Left renal pelvis (tissue), 4 donors: Measurements from ENCODE around the gene CPNE4. TPM values are rescaled to one million over a fixed set of nuclear protein-coding genes. Genes with fewer than 3 reads are reported as not detected.

Experiments
- DNase-seq, 4 donors: peaks; one replicate each; pipeline ENCODE4 v3.0.0-alpha.2; 2013; ENCODE audit warnings: low read depth in 4 of 4, low spot score in 3 of 4
- polyA plus RNA-seq, 4 donors: library from polyadenylated mRNA; unstranded; fragments of 120-200 nt; gene quantifications; one replicate each; pipeline ENCODE4 v1.2.1, GENCODE V29; 2013; ENCODE audit not compliant: insufficient read length in 4 of 4

CPNE4 gene
- polyA plus RNA-seq, 4 donors: 0.35 to 0.74 (median 0.62) TPM

DNA sequence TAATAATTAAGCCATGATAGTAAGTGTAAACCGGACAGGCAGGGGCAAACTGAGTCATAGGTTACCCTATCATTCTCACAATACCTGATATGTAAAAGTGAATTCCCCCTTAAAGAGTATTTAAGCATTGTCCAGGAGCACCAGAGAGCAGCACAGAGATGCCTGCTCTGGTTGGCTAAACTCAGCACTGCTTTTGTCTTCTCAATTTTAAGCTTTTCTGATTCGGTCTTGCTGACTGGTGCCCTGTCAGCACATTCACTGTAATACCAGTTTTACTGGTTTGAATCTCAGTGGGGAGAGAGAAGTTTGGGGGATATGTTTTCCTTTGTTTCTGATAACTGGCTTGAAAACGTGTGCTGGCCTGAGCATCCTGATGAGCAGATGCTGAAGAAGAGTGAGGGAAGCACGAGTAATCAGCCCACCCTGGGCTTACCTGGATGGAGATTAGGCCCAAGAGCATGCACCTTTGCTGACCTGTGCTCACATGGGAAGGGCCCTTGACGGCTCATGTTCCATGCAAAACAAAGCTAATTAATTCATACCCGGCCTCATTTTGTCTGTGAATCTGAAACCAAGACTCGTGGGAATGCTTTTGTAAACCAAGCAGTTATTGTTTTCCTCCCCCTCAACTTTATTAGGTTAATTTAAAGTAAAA is 323.6 kb downstream of the CPNE4 start:
- peak in 1 of 4 donors; percentile 6 for DNase-seq

DNA sequence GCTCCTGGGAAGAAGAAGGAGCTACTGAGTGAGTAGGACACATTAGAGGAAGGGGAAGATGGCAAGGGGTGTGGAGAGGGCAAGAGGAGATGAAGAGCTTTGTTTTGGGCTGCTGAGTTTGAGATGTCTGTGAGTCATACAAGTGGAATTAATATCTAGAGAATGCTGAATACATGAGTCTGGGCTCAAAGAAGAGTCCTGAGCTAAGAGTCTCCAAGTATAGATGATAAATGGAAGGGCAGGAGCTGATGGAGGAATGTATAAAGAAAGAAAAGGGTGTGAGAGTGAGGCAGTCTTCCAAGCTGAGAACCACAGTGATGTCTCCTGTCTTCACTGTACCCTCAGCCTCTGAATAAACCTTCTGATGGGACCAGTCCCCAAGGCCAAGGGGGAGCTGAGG is 326.6 kb downstream of the CPNE4 start:
- DNase-seq: no peak

DNA sequence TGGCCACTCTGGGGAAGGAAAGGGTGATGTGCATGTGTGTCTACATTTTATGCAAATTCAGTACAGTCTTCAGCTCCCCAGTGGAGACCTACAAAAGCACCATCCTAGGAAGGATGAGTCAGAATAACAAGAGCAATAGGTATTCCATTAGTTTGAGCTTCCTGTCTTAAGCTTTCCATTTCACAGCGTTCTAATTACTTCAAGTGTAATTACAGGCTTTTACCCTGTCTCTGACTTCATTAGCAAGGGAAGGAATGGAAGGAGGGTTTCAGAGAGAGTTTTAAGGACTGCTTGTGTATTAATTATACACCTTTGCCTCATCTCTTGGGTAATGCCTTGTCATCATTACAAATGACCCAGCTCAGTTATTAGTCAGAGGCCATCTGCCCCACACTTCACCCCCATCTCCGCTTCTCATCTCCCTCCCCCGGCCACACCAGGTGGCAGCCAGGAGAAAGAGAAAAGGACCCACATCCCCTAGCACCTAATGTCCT is 329.2 kb downstream of the CPNE4 start:
- DNase-seq: no peak

DNA sequence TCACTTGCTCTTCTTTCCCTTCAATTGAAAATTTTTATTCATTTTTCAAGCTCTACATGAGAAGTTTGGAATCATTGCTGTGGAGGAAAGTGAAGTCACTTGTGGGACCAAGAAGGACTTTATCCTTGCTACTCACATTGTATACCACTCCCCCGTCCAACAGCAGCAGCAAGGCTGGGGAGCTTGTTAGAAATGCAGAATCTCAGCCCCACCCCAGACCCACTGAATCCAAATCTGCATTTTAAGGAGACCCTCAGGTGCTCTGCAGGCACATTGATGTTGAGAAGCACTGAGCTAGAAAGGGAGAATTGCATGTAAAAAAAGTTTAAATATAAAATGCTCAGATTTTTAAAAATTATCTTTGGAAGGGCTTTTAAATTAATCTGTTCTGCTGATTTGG is 329.7 kb downstream of the CPNE4 start:
- DNase-seq: no peak

DNA sequence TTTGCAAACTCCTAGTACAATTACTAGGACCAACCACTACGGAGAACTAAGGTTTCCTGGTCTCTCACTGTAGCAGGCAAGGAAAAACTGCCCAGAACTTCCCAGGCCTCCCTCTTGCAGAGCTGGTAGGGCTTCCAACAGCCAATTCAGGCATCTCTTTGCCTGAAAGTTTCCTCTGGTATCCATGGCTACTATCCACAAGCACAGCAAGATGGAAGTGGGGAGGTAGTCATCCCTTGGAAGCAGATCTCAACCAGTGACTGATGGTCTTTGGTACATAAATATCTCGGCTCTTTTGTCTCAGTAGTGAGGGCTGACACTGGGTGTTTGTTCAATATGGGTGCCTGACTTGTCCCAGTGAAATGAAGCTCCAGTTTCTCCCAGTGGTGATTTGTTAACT is 330.7 kb downstream of the CPNE4 start:
- DNase-seq: no peak

DNA sequence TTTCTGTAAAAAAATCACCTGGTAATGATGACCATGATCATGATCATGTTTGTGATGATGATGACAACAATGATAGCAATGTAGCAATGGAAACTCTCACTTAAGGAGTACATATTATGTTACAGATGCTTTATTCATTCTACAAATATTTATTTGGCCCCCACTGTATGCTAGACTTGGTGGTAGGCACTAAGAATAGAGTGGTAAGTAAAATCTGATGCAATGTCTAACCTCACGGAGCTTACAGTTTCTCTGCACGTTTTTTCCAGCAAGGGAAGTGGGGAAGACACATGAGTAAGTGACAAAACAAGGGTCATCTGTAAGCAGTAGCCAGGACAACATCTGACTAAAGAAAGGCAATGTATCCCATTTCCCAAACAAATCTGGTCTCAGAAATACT is 332.7 kb downstream of the CPNE4 start:
- DNase-seq: no peak

DNA sequence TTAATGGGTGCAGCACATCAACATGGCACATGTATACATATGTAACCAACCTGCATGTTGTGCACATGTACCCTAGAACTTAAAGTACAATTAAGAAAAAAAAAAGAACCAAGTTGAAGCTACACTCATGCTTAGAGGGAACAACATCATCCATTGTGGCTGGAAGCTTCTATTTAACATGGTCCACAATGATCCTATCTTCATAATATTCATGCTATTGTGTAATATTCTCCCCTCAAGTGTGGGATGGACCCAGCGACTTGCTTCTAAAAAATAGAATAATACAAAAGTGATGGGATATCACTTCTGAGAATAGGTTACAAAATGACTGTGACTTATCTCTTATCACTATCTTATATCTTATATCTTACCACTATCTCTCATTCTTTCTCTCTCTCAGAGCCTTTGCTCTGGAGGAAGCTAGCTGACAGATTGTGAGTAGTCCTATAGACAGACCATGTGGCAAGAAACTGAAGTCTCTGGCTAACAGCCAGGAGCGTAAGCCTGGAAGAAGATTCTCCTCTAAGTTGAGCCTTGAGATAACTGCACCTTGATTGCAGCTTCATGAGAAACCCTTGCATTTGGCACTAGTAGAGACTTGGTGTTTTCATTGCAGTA is 333.6 kb downstream of the CPNE4 start:
- no peak for DNase-seq

DNA sequence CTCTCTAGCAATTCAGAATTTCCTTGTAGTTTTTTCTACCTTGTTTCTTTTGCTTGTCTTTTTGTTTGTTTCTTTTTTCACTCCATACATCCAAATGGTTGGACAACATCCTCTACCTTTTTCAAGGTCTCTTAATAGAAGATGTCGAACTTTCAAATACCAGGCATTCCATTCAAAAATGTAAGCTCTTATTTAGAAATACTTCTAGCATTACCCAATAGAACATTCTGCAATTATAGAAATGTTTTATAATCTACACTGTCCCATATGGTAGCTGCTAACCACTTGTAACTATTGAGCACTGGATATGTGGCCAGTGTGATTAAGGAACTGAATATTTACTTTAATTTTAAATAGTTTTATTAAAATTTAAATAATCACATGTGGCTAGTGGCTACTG is 335.8 kb downstream of the CPNE4 start:
- DNase-seq: no peak

DNA sequence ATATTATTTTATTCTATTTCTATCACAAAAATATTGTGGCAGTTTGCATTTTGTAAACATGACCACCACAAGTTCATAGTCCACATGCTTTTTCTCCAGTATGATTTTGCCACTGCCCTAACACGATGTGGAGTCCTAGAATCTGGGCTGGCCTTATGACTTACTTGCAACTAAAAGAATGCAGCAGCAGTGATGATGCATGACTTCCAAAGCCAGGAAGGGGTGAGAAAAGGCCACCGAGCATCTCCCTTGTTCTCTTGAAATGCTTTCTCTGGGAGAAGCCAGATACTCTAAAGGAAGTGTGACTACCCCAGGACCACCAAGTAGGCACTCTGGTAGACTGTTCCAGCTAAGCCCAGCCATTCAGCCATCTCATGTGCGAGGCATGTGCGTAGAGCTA is 340.4 kb downstream of the CPNE4 start:
- no peak for DNase-seq

DNA sequence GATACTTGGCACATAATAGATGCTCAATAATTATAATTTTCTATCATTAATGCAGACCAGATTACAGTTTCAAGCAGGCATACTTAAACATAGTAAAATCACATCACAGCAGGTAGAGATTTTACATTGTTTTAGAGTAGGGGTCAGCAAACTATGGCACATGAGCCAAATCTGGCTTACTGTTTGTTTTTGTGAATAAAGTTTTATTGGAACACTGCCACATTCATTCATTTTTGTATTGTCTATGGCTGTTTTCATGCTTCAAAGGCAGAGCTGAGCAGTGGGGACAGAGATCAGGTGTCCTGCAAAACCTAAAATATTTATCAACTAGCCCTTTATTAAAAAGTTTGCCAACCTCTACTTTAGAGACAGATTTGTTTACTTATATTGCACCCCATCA is 342.5 kb downstream of the CPNE4 start:
- DNase-seq: no peak

DNA sequence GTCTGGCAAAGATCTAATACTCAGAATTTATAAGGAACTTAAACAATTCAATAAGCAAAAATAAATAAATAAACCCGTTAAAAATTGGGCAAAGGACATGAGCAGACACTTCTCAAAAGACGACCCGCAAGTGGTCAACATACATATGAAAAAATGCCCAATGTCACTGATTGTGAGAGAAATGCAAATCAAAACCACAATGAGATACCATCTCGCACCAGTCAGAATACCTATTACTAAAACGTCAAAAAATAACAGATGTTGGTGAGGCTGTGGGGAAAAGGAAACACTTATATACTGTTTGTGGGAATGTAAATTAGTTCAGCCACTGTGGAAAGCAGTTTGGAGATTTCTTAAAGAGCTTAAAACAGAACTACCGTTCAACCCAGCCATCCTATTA is 344.0 kb downstream of the CPNE4 start:
- no peak for DNase-seq

DNA sequence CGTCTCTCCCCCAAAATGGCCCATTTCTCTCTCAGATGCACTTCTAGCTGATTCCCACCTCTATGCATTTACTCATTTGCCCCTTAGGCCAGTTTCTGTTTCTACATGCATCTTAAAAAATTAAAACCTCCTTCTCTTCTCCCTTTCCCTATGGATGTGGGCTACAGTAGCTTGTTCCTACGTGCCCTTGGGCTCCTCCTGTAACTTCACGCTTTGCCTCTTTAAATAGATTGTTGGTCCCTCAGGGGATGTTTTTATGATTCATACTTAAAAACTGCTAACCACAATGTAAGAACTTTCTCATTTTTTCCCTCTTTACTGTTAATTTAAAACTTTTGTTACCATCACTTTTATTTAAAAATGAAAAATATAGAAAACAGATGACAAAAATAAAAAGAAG is 346.4 kb downstream of the CPNE4 start:
- DNase-seq: no peak

DNA sequence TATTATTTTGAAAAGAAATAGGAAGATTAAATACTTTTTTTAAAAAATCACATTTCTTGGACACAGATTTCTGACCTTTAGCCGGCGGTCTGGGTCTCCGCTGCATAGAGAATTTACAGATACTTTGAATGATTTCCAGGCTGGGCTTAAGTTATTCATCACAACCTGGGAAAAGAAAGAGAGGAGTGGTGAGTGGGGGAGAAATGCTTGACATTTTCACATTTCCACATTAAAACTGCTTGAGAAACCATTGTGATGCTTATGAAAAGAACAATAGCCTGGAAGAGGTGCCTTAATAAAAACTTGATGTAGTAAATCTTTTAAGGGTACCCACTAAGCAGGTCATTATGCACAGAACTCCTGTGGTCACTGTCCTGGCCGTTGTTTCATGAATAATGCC is 365.2 kb downstream of the CPNE4 start:
- DNase-seq: no peak

DNA sequence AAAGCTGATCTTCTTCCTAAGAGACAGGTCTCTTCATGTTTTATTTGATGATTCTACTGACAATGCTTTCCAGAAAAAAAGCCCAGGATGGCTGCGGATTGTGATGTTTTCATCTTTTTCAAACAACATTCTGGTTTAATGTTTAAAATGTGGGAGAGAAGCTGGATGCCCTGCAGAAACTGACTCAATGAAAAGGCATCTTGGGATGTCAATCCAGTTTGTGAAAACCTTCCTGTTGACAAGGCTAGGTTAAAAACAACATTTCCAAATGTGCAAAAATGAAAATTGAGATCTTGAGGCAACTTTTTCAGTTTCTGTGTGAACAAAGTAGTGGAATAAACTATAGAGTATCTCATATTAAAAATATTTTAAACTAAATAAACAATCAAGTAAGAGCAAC is 376.0 kb downstream of the CPNE4 start:
- no peak for DNase-seq

DNA sequence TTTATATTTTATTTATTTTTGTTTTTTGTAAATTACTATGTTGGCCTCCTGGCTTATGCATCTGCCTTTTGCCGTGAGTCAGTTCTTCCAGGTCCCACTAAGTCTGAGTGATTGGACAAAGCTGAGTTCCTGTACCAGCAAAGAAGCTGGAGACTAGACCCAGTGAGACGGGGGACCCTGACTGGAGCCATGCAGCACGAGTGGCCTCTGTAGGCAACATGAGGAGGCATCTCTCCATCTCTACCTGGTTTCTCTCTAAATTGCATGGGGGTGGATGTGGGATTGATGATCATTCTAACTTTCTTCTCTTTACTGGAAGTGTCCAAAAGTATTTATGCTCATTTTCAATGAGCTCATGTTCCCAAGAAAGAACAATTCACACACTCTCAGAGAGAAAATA is 376.7 kb downstream of the CPNE4 start:
- DNase-seq: no peak

DNA sequence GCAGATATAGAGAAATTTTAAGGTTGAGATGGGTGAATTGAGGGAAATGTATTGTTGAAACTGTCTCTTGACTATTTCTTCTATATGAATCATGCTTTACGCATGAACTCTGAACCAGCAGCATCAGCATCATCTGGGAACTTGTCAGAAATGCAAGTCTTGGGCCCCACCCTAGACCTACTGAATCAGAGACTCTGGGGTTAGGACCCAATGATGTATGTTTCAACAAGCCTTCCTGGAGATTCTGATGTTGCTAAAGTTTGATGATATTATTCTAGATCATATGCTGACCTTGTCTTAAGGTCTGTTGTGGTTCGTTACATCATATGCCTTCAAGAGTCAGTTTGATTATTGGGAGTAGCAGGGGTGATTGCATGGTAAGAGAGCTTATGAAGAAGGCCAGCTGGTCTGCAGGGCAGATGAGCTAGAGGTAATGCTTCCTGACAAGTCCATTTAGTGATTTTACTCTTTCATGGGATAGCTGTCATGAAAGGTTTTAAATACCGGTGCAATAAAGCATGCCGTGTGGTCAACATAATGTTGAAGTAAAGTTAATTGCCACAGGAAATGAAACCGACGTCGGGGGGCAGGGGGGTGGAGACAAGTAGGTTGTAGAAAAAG is 379.6 kb downstream of the CPNE4 start:
- no peak for DNase-seq

DNA sequence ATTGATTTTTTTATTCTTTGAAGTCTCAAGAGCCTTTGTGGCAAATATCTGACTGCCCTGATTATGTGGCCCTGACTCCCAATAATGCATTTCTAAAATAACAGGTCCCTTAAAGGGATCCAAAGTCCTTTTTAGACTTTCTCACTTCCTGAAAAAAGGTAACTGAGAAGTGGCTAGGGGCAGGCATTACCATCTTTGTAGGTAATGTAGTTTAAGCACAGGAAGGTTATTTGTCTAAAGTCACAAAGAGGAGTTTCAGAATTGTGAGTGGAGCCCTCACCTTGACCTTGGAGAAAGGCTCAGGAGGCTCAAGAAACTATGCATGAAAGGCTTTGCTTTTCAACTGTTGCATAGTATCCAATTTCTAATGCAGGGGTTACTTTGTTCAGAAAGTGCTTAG is 389.2 kb downstream of the CPNE4 start:
- DNase-seq: no peak

DNA sequence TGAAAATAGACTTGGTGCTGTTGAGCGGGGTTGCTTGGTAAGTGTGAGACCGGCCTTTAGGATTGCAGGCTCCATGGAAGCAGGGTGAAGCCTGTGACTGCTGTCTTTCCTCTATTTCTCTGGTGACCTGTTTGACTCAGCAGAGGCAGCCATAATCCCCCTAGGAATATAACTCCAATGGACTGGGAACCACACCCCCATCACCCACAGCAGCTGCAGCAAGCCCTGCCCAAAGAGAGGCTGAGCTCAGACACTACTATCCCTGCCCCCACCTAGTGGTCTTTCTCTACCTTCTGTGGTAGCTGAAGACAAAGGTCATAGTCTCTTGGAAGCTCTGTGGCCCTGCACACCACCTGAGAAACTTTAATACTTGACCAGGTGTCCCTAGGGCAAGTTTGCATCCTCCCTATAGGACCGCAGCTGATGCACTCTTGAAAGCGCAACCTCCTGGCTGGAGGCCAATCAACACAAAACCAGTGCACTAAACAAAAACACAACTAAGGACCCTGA is 398.5 kb downstream of the CPNE4 start:
- no peak for DNase-seq

DNA sequence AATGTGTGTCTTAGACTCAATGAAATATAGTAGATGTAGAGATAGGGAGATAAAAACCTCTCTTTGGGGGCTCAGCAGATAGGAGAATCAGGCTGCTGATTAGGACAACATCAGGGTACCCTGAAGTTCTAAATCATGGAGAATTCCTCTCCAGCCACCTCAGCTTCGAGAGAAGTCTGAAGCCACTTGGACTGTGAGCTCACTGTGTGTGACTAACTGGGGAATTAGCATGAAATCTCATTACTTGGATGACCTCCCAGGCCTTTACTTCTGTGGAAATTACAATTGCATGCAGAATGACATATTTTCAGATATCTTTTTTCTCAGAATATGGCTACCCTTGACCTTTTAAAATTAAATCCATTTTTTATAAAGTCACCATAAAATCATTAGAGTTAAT is 404.0 kb downstream of the CPNE4 start:
- DNase-seq: no peak

DNA sequence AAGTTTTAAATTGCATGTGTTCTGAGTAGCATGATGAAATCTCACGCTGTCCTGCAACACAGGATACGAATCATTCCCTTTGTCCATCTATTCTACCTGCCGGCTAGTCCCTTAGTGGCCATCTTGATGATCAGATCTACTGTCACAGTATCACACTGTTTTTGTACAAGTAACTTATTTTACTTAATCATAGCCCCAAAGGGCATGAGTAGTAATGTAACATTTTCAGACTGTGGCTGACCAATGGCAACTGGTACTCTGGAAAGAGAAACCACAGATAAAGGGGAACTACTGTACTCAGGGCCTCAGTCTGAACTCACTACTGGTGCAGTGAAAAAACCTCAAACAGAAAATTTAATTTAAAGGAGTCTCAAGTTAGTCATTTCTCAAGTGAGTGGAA is 404.7 kb downstream of the CPNE4 start:
- DNase-seq: no peak

DNA sequence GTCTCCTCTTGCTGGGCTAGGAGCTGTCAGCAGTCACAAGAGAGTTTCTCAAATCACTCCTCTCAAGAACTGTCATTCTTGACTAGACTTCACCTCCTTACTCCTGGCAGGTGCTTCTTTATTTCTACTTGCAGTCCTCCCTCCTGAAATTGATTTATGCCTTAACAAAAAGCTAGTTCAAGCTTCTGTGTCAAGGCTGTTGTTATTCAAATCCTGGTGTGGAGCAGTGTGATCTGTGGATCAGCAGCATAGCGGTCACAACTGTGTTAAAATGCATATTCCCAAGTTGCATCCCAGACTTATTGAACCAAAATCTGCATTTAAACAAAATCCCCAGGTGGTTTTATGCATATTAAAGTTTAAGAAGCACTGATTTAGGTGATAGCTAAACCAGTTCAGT is 411.4 kb downstream of the CPNE4 start:
- DNase-seq: no peak

DNA sequence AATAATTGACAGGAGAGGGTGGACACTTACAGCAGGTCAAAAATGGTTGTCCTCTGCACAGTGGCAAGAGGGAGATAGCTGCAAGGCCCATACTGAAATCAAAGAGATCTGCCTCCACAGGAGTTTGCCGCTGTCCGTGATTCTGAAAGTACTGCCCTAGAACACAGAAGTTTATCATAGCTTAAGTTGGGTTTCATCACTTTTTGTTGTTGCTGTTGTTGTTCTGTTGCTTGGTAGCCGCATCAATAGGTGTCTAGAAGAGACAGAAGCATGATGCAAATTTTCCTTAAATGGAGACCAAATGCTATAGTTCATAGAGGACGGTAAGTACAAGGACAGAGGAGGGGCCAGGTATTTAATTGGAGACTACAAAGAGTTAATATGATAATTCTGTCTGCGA is 412.1 kb downstream of the CPNE4 start:
- DNase-seq: no peak
